ENCODE measurements around the gene RYR2.

DNA sequence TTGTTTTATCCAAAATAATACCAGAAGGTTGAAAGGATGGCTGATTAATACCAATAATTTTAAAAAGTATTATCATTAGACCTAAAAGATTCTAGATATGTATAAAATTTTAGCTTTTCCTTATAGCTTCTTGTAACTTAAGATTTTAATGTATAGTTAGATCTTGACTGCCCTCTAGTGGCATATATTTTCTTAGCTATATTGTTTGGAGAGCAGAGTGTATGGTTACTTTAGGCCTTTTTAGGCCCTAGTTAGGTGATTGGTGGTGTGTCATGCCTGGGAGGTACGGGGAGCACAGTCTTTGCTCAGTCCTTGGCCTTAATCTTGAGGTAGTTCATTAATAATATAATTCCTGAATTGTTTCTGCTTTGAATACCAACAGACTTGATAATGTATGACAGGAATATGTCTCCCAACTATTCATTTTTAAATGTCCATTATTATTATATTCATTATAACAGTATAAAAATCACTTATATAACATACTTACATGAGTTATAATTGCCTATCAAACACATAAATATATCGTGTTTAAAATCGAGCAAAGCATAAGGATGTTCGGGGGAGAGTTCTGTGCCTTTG lies 520.3 kb downstream of the RYR2 start:
- TF ChIP-seq, protein P1, sequence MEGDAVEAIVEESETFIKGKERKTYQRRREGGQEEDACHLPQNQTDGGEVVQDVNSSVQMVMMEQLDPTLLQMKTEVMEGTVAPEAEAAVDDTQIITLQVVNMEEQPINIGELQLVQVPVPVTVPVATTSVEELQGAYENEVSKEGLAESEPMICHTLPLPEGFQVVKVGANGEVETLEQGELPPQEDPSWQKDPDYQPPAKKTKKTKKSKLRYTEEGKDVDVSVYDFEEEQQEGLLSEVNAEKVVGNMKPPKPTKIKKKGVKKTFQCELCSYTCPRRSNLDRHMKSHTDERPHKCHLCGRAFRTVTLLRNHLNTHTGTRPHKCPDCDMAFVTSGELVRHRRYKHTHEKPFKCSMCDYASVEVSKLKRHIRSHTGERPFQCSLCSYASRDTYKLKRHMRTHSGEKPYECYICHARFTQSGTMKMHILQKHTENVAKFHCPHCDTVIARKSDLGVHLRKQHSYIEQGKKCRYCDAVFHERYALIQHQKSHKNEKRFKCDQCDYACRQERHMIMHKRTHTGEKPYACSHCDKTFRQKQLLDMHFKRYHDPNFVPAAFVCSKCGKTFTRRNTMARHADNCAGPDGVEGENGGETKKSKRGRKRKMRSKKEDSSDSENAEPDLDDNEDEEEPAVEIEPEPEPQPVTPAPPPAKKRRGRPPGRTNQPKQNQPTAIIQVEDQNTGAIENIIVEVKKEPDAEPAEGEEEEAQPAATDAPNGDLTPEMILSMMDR (IDR thresholded peaks at IDR 0.05) = peak in 2 of 4 experiments; percentile 35 to 59
- TF ChIP-seq POLR2AphosphoS5 (IDR thresholded peaks at IDR 0.05) (no peak), EP300 (IDR thresholded peaks at IDR 0.05) (no peak)
